OCI-LY3 (cell line): ENCODE data around the gene NYAP1.

Experiments
- EZH2phosphoT487 ChIP-seq: fragments of 200-600 bp; shearing (Covaris generic); IDR thresholded peaks from 2 replicates; pipeline ENCODE4 v1.6.1; 2018; ENCODE audit warnings: antibody characterized with exemption, mixed run types, low read depth
- TF ChIP-seq, protein P1 (sequence below): fragments of 200-600, 300-600 bp; sonication (generic); IDR thresholded peaks from 2 replicates; pipeline ENCODE4 v1.5.1; 2014; ENCODE audit warnings: antibody characterized with exemption, low read length, low read depth

DNA sequence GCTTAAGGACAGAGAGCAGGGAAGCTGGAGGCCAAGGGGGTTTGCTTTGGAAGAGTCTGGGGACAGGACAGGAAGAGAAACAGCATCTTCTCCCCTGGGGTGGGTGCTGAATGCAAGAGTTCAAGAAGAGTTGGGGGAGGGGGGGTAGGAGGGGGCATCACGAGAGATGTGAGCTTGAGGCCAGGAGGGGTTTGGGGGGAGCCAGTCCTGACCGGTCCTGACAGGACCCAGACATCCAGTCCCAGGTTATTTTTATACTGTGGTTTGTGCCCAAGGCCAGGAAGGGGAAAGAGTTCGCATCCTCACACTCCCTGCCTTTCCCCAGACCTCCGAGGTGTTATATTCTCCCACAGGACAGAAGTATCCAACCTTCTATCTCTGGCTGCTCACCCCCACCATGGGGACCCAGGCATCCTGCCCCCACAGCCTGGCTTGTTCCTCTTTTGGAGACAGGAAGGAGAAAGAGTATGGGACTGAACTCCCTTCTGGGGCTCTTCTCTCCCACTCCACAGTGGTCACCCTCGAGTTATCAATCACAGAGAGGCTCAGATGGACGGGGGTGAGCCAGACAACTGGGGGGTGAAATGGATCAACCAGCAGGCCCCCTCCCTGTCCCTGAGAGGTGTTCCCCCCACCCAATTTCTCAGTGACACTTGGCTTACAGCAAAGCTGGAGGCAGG lies 7.5 kb upstream of the NYAP1 start:
- TF ChIP-seq, protein P1, sequence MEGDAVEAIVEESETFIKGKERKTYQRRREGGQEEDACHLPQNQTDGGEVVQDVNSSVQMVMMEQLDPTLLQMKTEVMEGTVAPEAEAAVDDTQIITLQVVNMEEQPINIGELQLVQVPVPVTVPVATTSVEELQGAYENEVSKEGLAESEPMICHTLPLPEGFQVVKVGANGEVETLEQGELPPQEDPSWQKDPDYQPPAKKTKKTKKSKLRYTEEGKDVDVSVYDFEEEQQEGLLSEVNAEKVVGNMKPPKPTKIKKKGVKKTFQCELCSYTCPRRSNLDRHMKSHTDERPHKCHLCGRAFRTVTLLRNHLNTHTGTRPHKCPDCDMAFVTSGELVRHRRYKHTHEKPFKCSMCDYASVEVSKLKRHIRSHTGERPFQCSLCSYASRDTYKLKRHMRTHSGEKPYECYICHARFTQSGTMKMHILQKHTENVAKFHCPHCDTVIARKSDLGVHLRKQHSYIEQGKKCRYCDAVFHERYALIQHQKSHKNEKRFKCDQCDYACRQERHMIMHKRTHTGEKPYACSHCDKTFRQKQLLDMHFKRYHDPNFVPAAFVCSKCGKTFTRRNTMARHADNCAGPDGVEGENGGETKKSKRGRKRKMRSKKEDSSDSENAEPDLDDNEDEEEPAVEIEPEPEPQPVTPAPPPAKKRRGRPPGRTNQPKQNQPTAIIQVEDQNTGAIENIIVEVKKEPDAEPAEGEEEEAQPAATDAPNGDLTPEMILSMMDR = no peak
- TF ChIP-seq EZH2phosphoT487 = no peak
